ENCODE measurements around the gene CHKB.

GRCh38 chr22:50597097-50597496 lies 14.4 kb upstream of the CHKB start:
- TF ChIP-seq EP300 (IDR thresholded peaks at IDR 0.05; ENCODE audit: borderline replicate concordance in 1 of 2, control insufficient read depth in 1 of 2, low read depth in 2 of 2, low read length in 2 of 2) (no peak), POLR2A (IDR thresholded peaks at IDR 0.05; ENCODE audit: low read depth, low read length) (no peak), CTCF (IDR thresholded peaks at IDR 0.05 in 2 of 3, conservative IDR thresholded peaks at IDR 0.05 in 1 of 3; ENCODE audit: control insufficient read depth in 2 of 3, extremely low read depth in 1 of 3, insufficient read depth in 1 of 3, low read depth in 3 of 3, low read length in 3 of 3) (no peak), POLR2AphosphoS2 (IDR thresholded peaks at IDR 0.05; ENCODE audit: low read depth, low read length) (no peak), USF1 (IDR thresholded peaks at IDR 0.05; ENCODE audit: borderline replicate concordance, extremely low read length, insufficient read depth, low read depth, low read length) (no peak), ZZZ3 (IDR thresholded peaks at IDR 0.05; ENCODE audit: control insufficient read depth, insufficient read length, low read depth) (no peak), IKZF1 (conservative IDR thresholded peaks at IDR 0.05) (no peak), ATF3 (IDR thresholded peaks at IDR 0.05; ENCODE audit: borderline replicate concordance, extremely low read depth, low read depth, low read length) (no peak)

Measured in GM12878 (cell line).